H9 (cell line): ENCODE data around the gene SCFD2. TPM values are rescaled to one million over a fixed set of nuclear protein-coding genes. Genes with fewer than 3 reads are reported as not detected.
"Not testable (repeated sequence)": the region's sequence is repeated elsewhere in the genome, so short reads cannot be mapped to it uniquely, and the experiment has no call there.

ENCODE experiments used
- DNase-seq: peaks from one replicate; pipeline ENCODE4 v3.0.0-alpha.2; 2017
- H2AFZ ChIP-seq: one replicate; pipeline ENCODE4 v1.6.1; 2013; ENCODE audit warnings: mild to moderate bottlenecking, low read length, control low read depth, moderate library complexity
- H2AK5ac ChIP-seq: 2 replicates; pipeline ENCODE4 v1.6.1; 2013; ENCODE audit warnings: low read length, control low read depth, mixed read lengths; ENCODE audit not compliant: insufficient read length
- H2BK120ac ChIP-seq: one replicate; pipeline ENCODE4 v1.6.1; 2013; ENCODE audit warnings: low read depth, mild to moderate bottlenecking, low read length, control low read depth, inconsistent platforms; ENCODE audit not compliant: poor library complexity, severe bottlenecking
- H2BK12ac ChIP-seq: 2 replicates; pipeline ENCODE4 v1.6.1; 2013; ENCODE audit warnings: low read length, control low read depth, mixed read lengths, low read depth; ENCODE audit not compliant: insufficient read length
- H2BK15ac ChIP-seq: 2 replicates; pipeline ENCODE4 v1.6.1; 2013; ENCODE audit warnings: low read depth, low read length, control low read depth
- H2BK20ac ChIP-seq: one replicate; pipeline ENCODE4 v1.6.1; 2013; ENCODE audit warnings: low read depth, mild to moderate bottlenecking, low read length, control low read depth, inconsistent platforms; ENCODE audit not compliant: poor library complexity, severe bottlenecking
- H2BK5ac ChIP-seq: 2 replicates; pipeline ENCODE4 v1.6.1; 2013; ENCODE audit warnings: low read length, control low read depth, mixed read lengths; ENCODE audit not compliant: insufficient read length
- H3K14ac ChIP-seq: 2 replicates; pipeline ENCODE4 v1.6.1; 2013; ENCODE audit warnings: low read length, control low read depth; ENCODE audit not compliant: insufficient read depth
- H3K18ac ChIP-seq: 2 replicates; pipeline ENCODE4 v1.6.1; 2013; ENCODE audit warnings: low read depth, mild to moderate bottlenecking, mixed read lengths, low read length, control low read depth; ENCODE audit not compliant: insufficient read length
- H3K23ac ChIP-seq: 2 replicates; pipeline ENCODE4 v1.6.1; 2013; ENCODE audit warnings: low read length, control low read depth, mixed read lengths, low read depth; ENCODE audit not compliant: insufficient read length
- H3K23me2 ChIP-seq: 2 replicates; pipeline ENCODE4 v1.6.1; 2013; ENCODE audit warnings: low read depth, mild to moderate bottlenecking, mixed read lengths, low read length, control low read depth; ENCODE audit not compliant: insufficient read length, poor library complexity, severe bottlenecking
- H3K27ac ChIP-seq: 2 replicates; pipeline ENCODE4 v1.5.1; 2013; ENCODE audit warnings: low read length, control low read depth, mixed read lengths, low read depth; ENCODE audit not compliant: insufficient read length
- H3K27me3 ChIP-seq: 2 replicates; pipeline ENCODE4 v1.6.1; 2013; ENCODE audit warnings: low read length, control low read depth, inconsistent platforms; ENCODE audit not compliant: insufficient read depth
- H3K4ac ChIP-seq: 2 replicates; pipeline ENCODE4 v1.6.1; 2013; ENCODE audit warnings: low read depth, mild to moderate bottlenecking, control low read depth, inconsistent platforms, low read length, moderate library complexity
- H3K4me1 ChIP-seq: 2 replicates; pipeline ENCODE4 v1.6.1; 2013; ENCODE audit warnings: low read length, control low read depth, inconsistent platforms; ENCODE audit not compliant: insufficient read depth
- H3K4me2 ChIP-seq: 2 replicates; pipeline ENCODE4 v1.6.1; 2013; ENCODE audit warnings: low read length, control low read depth, mixed read lengths; ENCODE audit not compliant: insufficient read length, insufficient read depth
- H3K56ac ChIP-seq: 2 replicates; pipeline ENCODE4 v1.6.1; 2013; ENCODE audit warnings: low read depth, mild to moderate bottlenecking, mixed read lengths, low read length, control low read depth; ENCODE audit not compliant: insufficient read length
- H3K79me1 ChIP-seq: 2 replicates; pipeline ENCODE4 v1.6.1; 2013; ENCODE audit warnings: low read depth, mild to moderate bottlenecking, moderate library complexity, low read length, control low read depth, inconsistent platforms; ENCODE audit not compliant: insufficient read depth, poor library complexity, severe bottlenecking
- H3K79me2 ChIP-seq: 2 replicates; pipeline ENCODE4 v1.6.1; 2013; ENCODE audit warnings: low read length, control low read depth, inconsistent platforms; ENCODE audit not compliant: insufficient read depth
- H3K9ac ChIP-seq: 2 replicates; pipeline ENCODE4 v1.6.1; 2013; ENCODE audit warnings: low read length, control low read depth, mixed read lengths; ENCODE audit not compliant: insufficient read length; ENCODE audit errors: extremely low read depth
- H3K9me3 ChIP-seq: one replicate; pipeline ENCODE4 v1.6.1; 2013; ENCODE audit warnings: low read depth, low read length, inconsistent platforms; ENCODE audit not compliant: control insufficient read depth
- H3T11ph ChIP-seq: one replicate; pipeline ENCODE4 v1.6.1; 2013; ENCODE audit warnings: mild to moderate bottlenecking, low read length, control low read depth, inconsistent platforms
- H4K20me1 ChIP-seq: one replicate; pipeline ENCODE4 v1.6.1; 2013; ENCODE audit not compliant: control insufficient read depth, insufficient read length, insufficient read depth
- H4K5ac ChIP-seq: 2 replicates; pipeline ENCODE4 v1.6.1; 2013; ENCODE audit warnings: low read depth, mild to moderate bottlenecking, mixed read lengths, low read length, control low read depth; ENCODE audit not compliant: insufficient read length
- H4K8ac ChIP-seq: replicated peaks from 2 replicates; pipeline ENCODE4 v1.6.1; 2013; ENCODE audit warnings: low read length, control low read depth, mixed read lengths, low read depth; ENCODE audit not compliant: insufficient read length
- H4K91ac ChIP-seq: 2 replicates; pipeline ENCODE4 v1.6.1; 2013; ENCODE audit warnings: low read depth, mild to moderate bottlenecking, moderate library complexity, mixed read lengths, low read length, control low read depth; ENCODE audit not compliant: insufficient read length
- H3K27ac Mint-ChIP-seq, 3 experiments: 2 replicates in 2 of 3; 3 replicates in 1 of 3; pipeline ENCODE4 v1.8.0; 2020 to 2021; ENCODE audit warnings: mixed read lengths in 3 of 3, mild to moderate bottlenecking in 1 of 3, moderate library complexity in 1 of 3
- H3K27me3 Mint-ChIP-seq: 2 replicates; pipeline ENCODE4 v1.8.0; 2021; ENCODE audit warnings: low read depth, mild to moderate bottlenecking, moderate library complexity, mixed read lengths
- H3K36me3 Mint-ChIP-seq, 3 experiments: 2 replicates in 2 of 3; 3 replicates in 1 of 3; pipeline ENCODE4 v1.8.0; 2020 to 2021; ENCODE audit warnings: low read depth in 3 of 3, mixed read lengths in 3 of 3; ENCODE audit not compliant: insufficient read depth in 1 of 3
- H3K4me1 Mint-ChIP-seq, 2 experiments: 2 replicates each; pipeline ENCODE4 v1.8.0; 2020; ENCODE audit warnings: mixed read lengths in 2 of 2
- H3K4me3 Mint-ChIP-seq, 2 experiments: 2 replicates in 1 of 2; 3 replicates in 1 of 2; pipeline ENCODE4 v1.8.0; 2020 to 2021; ENCODE audit warnings: mild to moderate bottlenecking in 2 of 2, mixed read lengths in 2 of 2, moderate library complexity in 1 of 2
- H3K9me3 Mint-ChIP-seq, 2 experiments: 2 replicates in 1 of 2; 3 replicates in 1 of 2; pipeline ENCODE4 v1.8.0; 2020; ENCODE audit warnings: mild to moderate bottlenecking in 2 of 2, mixed read lengths in 2 of 2, moderate library complexity in 1 of 2
- WGBS: extraction: QIAGEN DNeasy Blood & Tissue Kit; methylation state at CpG from one replicate; pipeline ENCODE4 v1.1.7; 2013; ENCODE audit warnings: missing lambda C conversion rate, low lambda C conversion rate, mixed read lengths; ENCODE audit not compliant: insufficient read length; ENCODE audit errors: extremely low coverage; 5-methylcytosine and 5-hydroxymethylcytosine counted together
- total RNA-seq: library from RNA; stranded (reverse); gene quantifications from 2 replicates; pipeline ENCODE4 v1.2.1, GENCODE V29; 2021
- TF ChIP-seq, protein P1 (sequence below): fragments of 200-600 bp; sonication (generic); conservative IDR thresholded peaks from 3 replicates; pipeline ENCODE4 v1.8.0; 2021; ENCODE audit warnings: antibody characterized with exemption, mild to moderate bottlenecking

Gene SCFD2
- total RNA-seq, 1 experiment from 2014 or later: 10.1 TPM

DNA sequence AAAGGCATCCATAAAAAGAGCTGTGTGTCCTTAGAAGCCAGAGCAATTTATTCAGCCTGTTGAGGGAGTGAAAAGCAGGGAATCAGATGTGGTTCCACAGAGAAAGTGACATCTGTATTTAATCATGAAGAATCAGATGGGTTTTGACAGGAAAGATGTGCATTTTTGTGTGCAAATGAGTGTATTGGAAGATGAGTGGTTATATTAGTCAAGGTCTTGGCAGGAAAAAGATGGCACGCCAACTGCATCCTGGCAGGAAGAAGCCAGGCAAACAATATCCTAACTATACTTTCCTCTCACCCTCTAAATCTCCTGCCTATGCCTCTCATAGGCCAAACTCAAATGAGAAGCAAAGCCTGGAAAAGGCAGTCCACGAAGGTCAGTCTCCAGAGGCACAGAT is 59.1 kb downstream of the SCFD2 start:
- DNase-seq: no peak
- Histone ChIP-seq H2AK5ac (no peak overlapping the region), H2BK12ac (no peak overlapping the region), H2BK20ac (no peak overlapping the region), H2BK120ac (no peak overlapping the region), H4K91ac (no peak overlapping the region), H3K23ac (no peak overlapping the region), H3T11ph (no peak overlapping the region), H3K9ac (no peak overlapping the region), H3K4ac (no peak overlapping the region), H2BK15ac (no peak overlapping the region), H3K14ac (no peak overlapping the region), H3K27ac (no peak overlapping the region), H3K23me2 (no peaks in the 10 kb centered on the region), H3K27me3 (no peaks in the 10 kb centered on the region), H3K4me2 (no peak overlapping the region), H3K79me2 (no peaks in the 10 kb centered on the region), H2AFZ (no peak overlapping the region), H3K79me1 (no peaks in the 10 kb centered on the region), H3K9me3 (no peaks in the 10 kb centered on the region), H2BK5ac (no peak overlapping the region), H3K18ac (no peak overlapping the region), H4K5ac (no peak overlapping the region), H3K4me1 (no peaks in the 10 kb centered on the region), H4K8ac (no peak overlapping the region), H4K20me1 (no peaks in the 10 kb centered on the region), H3K56ac (no peak overlapping the region)
- peaks cover 0 to 3% of the 10 kb centered on the region in 2 experiments; a peak in 2 of 4 replicates for H3K4me1 Mint-ChIP-seq
- H3K36me3 Mint-ChIP-seq: peaks cover 6 to 14% (median 6%) of the 10 kb centered on the region in 3 experiments; a peak in 6 of 7 replicates
- no peak overlapping the region for H3K4me3 Mint-ChIP-seq
- no peak overlapping the region for H3K27ac Mint-ChIP-seq
- WGBS: no CpG with 5 or more reads among the region's 2 CpGs
- TF ChIP-seq, protein P1, sequence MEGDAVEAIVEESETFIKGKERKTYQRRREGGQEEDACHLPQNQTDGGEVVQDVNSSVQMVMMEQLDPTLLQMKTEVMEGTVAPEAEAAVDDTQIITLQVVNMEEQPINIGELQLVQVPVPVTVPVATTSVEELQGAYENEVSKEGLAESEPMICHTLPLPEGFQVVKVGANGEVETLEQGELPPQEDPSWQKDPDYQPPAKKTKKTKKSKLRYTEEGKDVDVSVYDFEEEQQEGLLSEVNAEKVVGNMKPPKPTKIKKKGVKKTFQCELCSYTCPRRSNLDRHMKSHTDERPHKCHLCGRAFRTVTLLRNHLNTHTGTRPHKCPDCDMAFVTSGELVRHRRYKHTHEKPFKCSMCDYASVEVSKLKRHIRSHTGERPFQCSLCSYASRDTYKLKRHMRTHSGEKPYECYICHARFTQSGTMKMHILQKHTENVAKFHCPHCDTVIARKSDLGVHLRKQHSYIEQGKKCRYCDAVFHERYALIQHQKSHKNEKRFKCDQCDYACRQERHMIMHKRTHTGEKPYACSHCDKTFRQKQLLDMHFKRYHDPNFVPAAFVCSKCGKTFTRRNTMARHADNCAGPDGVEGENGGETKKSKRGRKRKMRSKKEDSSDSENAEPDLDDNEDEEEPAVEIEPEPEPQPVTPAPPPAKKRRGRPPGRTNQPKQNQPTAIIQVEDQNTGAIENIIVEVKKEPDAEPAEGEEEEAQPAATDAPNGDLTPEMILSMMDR: no peak
- H3K27me3 Mint-ChIP-seq: peaks cover 3% of the 10 kb centered on the region; the same call in 1 of the 2 replicates
- H3K9me3 Mint-ChIP-seq: peaks cover 11 to 15% of the 10 kb centered on the region in 2 experiments

DNA sequence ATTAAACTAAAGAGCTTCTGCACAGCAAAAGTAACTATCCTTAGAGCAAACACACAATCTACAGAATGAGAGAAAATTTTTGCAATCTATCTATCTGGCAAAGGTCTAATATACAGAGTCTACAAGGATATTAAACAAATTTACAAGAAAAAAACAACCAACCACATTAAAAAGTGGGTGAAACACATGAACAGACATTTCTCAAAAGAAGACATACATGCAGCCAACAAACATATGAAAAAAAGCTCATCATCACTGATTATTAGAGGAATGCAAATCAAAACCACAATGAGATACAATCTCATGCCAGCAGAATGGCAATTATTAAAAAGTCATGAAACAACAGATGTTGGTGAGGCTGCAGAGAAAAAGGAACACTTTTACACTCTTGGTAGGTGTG is 73.7 kb downstream of the SCFD2 start:
- H4K5ac ChIP-seq, H3K27ac ChIP-seq, H3K79me2 ChIP-seq, H3K4me1 Mint-ChIP-seq, H3K23ac ChIP-seq, H2AFZ ChIP-seq, H3K4me2 ChIP-seq, H3K27ac Mint-ChIP-seq, H3K4me3 Mint-ChIP-seq, H3K27me3 Mint-ChIP-seq, H2BK12ac ChIP-seq, DNase-seq, H4K91ac ChIP-seq, H3K9ac ChIP-seq, H3K56ac ChIP-seq, H3K4ac ChIP-seq, H2AK5ac ChIP-seq, H3K23me2 ChIP-seq, H3K14ac ChIP-seq, H3K18ac ChIP-seq, H4K8ac ChIP-seq, H3K9me3 ChIP-seq, H3K79me1 ChIP-seq, H2BK120ac ChIP-seq, H2BK15ac ChIP-seq, H4K20me1 ChIP-seq, H3T11ph ChIP-seq, H2BK20ac ChIP-seq, H3K27me3 ChIP-seq, H3K4me1 ChIP-seq, H2BK5ac ChIP-seq: not testable (repeated sequence)
- Mint-ChIP-seq H3K36me3 (peaks cover 9 to 30% (median 21%) of the 10 kb centered on the region in 3 experiments; a peak in 6 of 7 replicates), H3K9me3 (peaks cover 53 to 54% of the 10 kb centered on the region in 2 experiments)
